Lung (tissue), 12 donors: ENCODE measurements around the gene PXMP4. TPM values are rescaled to one million over a fixed set of nuclear protein-coding genes. Genes with fewer than 3 reads are reported as not detected.

Source experiments
- ATAC-seq: fragments of 200-7000 bp; cut with Tn5 transposase; one replicate; pipeline ENCODE4 v1.9.1; 2020; ENCODE audit warnings: moderate number of reproducible peaks; ENCODE audit not compliant: insufficient read depth, low FRiP score
- DNase-seq, 3 donors: peaks; one replicate each; pipeline ENCODE4 v3.0.0-alpha.2; 2013 to 2017
- H3K27ac ChIP-seq, 2 donors: one replicate each; pipeline ENCODE4 v1.5.1; 2013; ENCODE audit warnings: mild to moderate bottlenecking in 2 of 2, moderate library complexity in 2 of 2, control low read depth in 1 of 2, inconsistent platforms in 1 of 2, low read depth in 1 of 2, low read length in 1 of 2
- H3K27me3 ChIP-seq, 3 donors: one replicate each; pipeline ENCODE4 v1.5.1; 2013; ENCODE audit warnings: low read length in 2 of 3; ENCODE audit not compliant: control insufficient read depth in 3 of 3, insufficient read depth in 3 of 3
- H3K36me3 ChIP-seq, 4 donors: one replicate each; pipeline ENCODE4 v1.5.1; 2013; ENCODE audit warnings: low read length in 4 of 4, mild to moderate bottlenecking in 1 of 4, moderate library complexity in 1 of 4; ENCODE audit not compliant: control insufficient read depth in 4 of 4, insufficient read depth in 4 of 4
- H3K4me1 ChIP-seq, 5 donors: one replicate each; pipeline ENCODE4 v1.5.1; 2013; ENCODE audit warnings: low read length in 5 of 5, mild to moderate bottlenecking in 2 of 5, moderate library complexity in 1 of 5; ENCODE audit not compliant: control insufficient read depth in 5 of 5, insufficient read depth in 5 of 5
- H3K4me3 ChIP-seq: one replicate; pipeline ENCODE4 v1.5.1; 2013; ENCODE audit warnings: mild to moderate bottlenecking, control low read depth, moderate library complexity
- H3K9ac ChIP-seq, 2 donors: one replicate each; pipeline ENCODE4 v1.5.1; 2013; ENCODE audit warnings: low read length in 2 of 2, control low read depth in 1 of 2; ENCODE audit not compliant: insufficient read depth in 1 of 2
- H3K9me3 ChIP-seq, 4 donors: one replicate each; pipeline ENCODE4 v1.5.1; 2013; ENCODE audit warnings: low read length in 3 of 4, mild to moderate bottlenecking in 1 of 4, moderate library complexity in 1 of 4; ENCODE audit not compliant: control insufficient read depth in 4 of 4, insufficient read depth in 3 of 4
- CTCF ChIP-seq: IDR thresholded peaks from 2 replicates; pipeline ENCODE4 v1.5.1; 2012; ENCODE audit warnings: mild to moderate bottlenecking; ENCODE audit errors: control extremely low read depth, extremely low read depth
- WGBS, 2 donors: extraction: QIAGEN DNeasy Blood & Tissue Kit; methylation state at CpG; one replicate each; pipeline ENCODE4 v1.1.7; 2013; 5-methylcytosine and 5-hydroxymethylcytosine counted together
- polyA plus RNA-seq, 2 donors: library from polyadenylated mRNA; stranded (reverse); fragments of 200-250 nt; gene quantifications; one replicate each; pipeline ENCODE4 v1.2.1, GENCODE V29; 2013
- total RNA-seq, 2 donors: library from RNA; depleted of rRNA in 1 of 2; stranded (reverse); fragments of >200 nt in 1 of 2; gene quantifications; one replicate each; pipeline ENCODE4 v1.2.1, GENCODE V29; 2014 to 2021
- donor health status: control.
- donor health status: control.
- donor health status: Bipolar disorder and iron deficiency.
- donor health status: healthy.
- donor health status: DM: yes; HTN: yes; CAD: no.

The PXMP4 gene
- total and polyA plus RNA-seq, 4 donors: 10.2 to 36.8 (median 26.8) TPM

- no peak for DNase-seq
- no peak for ATAC-seq
- Histone ChIP-seq H3K27ac (no peak overlapping the region), H3K36me3 (peaks cover 5 to 19% (median 13%) of the 10 kb centered on the region in 4 donors), H3K4me3 (no peak overlapping the region), H3K4me1 (peaks cover 0 to 13% (median 0%) of the 10 kb centered on the region in 5 donors), H3K27me3 (no peaks in the 10 kb centered on the region), H3K9me3 (no peaks in the 10 kb centered on the region), H3K9ac (no peak overlapping the region)
- 92 to 96% methylated on average over 11 of the region's 11 CpGs for WGBS, 2 donors
- no peak for TF ChIP-seq CTCF
These were observed 12.4 kb downstream of the PXMP4 start for GRCh38 chr20:33707668-33708067.

GRCh38 chr20:33704197-33704924 is 15.7 kb downstream of the PXMP4 start:
- WGBS, 2 donors: 94 to 96% methylated on average over 11 of the region's 11 CpGs
- Histone ChIP-seq H3K9ac (no peak overlapping the region), H3K27me3 (no peaks in the 10 kb centered on the region), H3K4me3 (no peak overlapping the region), H3K36me3 (peaks cover 0 to 7% (median under 1%) of the 10 kb centered on the region in 4 donors), H3K9me3 (no peaks in the 10 kb centered on the region), H3K27ac (no peak overlapping the region), H3K4me1 (peaks cover 0 to 1% (median 0%) of the 10 kb centered on the region in 5 donors)
- no peak for TF ChIP-seq CTCF
- DNase-seq (no peak), ATAC-seq (no peak)

- H3K27ac ChIP-seq: no peak overlapping the region
- no peak overlapping the region for H3K4me3 ChIP-seq
- no peak overlapping the region for H3K9ac ChIP-seq
- H3K9me3 ChIP-seq: no peaks in the 10 kb centered on the region
- DNase-seq (no peak), ATAC-seq (no peak)
- peaks cover 0 to 1% (median 0%) of the 10 kb centered on the region in 5 donors for H3K4me1 ChIP-seq
- WGBS, 2 donors: 94% methylated on average over 8 of the region's 8 CpGs
- no peak for TF ChIP-seq CTCF
- no peaks in the 10 kb centered on the region for H3K27me3 ChIP-seq
- peaks cover 0 to 7% (median 0%) of the 10 kb centered on the region in 4 donors for H3K36me3 ChIP-seq
These were observed 16.5 kb downstream of the PXMP4 start for GRCh38 chr20:33703498-33704137.
